Stimulated activated CD4-positive, alpha-beta T cell treated with anti-CD3 and anti-CD28 coated beads, Interleukin-1b, Interleukin-23, amount 100 ng/mL, for 4 hours (primary cell): ENCODE results near the gene HYDIN.

ENCODE experiments used
- DNase-seq, 2 donors: peaks; one replicate each; pipeline ENCODE4 v3.0.0-alpha.2; 2020; ENCODE audit warnings: low read depth in 2 of 2

HYDIN gene

DNA sequence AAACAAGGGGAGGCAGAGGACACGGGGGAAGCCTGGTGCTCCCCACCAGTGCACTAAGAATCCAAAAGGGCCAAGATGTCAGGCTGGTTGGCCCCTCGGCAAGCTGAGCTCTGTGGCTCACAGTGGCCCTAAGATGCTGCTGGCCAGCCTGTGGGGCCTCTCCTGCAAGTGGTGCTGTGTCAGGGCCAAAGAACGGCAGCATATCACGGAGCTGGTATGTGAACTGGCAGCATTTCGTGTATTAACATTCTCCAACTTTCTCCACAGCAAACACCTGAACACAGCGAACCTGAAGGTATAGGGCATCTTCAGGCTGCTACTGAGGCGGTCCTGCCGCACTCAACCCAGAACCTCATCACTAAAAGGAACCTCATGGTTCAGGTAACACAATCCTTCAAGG, 464.3 kb downstream of the HYDIN start:
- DNase-seq, result no peak

DNA sequence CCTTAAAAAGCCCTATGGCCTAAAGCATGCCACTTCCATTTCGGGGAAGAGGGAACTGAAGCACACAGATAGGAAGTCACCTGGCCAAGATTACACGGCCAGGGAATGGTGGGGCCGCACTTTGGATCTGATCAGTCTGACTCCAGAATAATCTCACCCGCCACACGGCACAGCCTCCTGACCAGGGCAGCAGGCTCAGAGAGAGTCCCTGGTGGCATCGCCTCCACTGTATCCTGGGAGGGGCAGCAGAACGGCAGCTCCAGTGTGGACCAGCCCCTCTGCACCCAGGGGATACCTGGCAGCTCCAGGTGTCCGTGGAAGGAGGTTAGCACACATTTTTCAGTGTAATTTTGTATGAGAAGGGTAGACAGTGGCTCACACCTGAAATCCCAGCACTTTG, 465.0 kb downstream of the HYDIN start:
- no peak for DNase-seq

DNA sequence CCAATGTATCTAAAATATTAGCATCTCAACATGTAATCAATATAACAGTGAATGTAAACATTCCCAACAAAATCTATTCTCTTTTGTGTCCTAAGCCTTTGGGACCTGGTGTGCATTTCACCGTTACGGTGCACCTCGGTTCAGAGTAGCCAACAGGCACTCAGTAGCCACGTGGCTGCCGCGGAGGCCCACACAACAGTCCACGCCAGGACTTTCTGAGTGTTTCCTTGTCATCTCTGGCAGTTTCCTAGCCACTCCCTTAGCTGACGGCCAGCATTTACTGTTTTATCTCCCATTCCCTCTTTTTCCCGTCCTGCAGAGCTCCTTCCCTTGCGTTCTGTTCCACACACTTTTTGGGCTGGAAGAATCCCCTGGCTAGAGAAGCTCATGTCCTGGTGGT, 465.9 kb downstream of the HYDIN start:
- DNase-seq, result no peak

- no peak for DNase-seq
These were observed 470.3 kb downstream of the HYDIN start for GRCh38 chr16:70760221-70760620.

DNA sequence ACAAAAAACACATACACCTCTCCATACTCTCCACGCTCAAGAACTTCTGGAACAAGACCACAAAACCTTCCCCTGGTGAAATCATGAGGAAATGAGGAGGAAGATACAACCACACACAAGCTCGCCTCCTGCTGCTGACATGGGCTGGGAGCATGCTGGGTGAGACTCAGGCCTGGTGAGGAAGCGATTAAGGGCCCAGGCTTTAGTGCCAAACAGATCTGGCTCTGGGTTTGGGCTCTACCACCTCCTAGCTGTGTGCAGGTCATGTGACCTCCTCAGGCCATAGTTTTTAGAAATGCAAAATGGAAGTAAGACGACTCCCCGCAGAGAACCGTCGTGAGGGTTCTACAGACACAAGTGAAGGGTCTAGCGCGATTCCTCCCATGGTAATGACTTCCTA, 470.9 kb downstream of the HYDIN start:
- no peak for DNase-seq

- no peak for DNase-seq
These were observed 471.7 kb downstream of the HYDIN start for GRCh38 chr16:70758786-70759185.
